HG03432 (cell line): ENCODE measurements around the gene SMAD3.
A peak's percentile ranks its signal among the peaks of the same experiment; 100 is the strongest.
"Not testable (repeated sequence)": the region's sequence is repeated elsewhere in the genome, so short reads cannot be mapped to it uniquely, and the experiment has no call there.

Experiments used
- ATAC-seq: cut with Tn5 transposase; IDR thresholded peaks from one replicate; pipeline ENCODE4 v1.9.1; 2021; ENCODE audit warnings: mild to moderate bottlenecking, moderate library complexity; ENCODE audit not compliant: unreplicated experiment

SMAD3 gene

GRCh38 chr15:67065531-67066005, at the start of gene SMAD3:
Gene SMAD3, plus strand, starts transcription at chr15:67065602. Its CDS starts 553 bp downstream, at chr15:67066155.
- peak; percentile 58 for ATAC-seq

DNA sequence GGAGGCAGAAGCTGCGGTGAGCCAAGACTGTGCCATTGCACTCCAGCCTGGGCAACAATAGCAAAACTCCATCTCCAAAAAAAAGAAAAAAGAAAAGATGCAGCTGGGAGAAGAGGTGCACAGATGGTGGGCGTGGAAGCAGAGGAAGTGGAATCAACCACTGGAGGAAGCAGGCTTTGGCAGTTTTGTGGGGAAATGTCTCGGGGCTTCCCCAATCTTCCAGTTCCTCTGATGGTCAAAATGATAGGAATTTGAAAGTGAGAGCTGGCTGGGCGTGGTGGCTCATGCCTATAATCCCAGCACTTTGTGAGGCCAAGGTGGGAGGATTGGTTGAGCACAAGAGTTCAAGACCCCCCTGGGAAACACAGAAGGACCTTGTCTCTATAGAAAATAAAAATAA, 48.1 kb upstream of the SMAD3 start:
- no peak for ATAC-seq

DNA sequence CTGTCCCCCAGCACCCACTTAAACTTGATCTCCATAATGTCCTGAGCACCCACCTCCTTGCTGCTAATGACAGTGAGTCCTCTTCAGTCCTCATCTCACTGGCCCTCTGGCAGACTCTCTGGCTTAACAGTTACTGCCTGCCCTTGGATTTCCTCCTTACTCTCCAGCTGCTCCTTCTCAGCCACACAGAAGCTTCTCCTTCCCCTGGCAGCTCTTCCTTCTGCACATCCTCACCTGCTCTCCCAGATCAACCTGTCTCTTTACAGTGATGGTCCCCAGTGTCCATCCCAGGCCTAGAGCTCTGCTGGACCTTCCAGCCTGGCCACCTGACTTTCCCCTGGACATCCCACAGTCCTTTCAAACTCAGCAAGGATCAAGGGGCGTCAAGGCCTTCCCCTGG, 47.4 kb upstream of the SMAD3 start:
- no peak for ATAC-seq

DNA sequence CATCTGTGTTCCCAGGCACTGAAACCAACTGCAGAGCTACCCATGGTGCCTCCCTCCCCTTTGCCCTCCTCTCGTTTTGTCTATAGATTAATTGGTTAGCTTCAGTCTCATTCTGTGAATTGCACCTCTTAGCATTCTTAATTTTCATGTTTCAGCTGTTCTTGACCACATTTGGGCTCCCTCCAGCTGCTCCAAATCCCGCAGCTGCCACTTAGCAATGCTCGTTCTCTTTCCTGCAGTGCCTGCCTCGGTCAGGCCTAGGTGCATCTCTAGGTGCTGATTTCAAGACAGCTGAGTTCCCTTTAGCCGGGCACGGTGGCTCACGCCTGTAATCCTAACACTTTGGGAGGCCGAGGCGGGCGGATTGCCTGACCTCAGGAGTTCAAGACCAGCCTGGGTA, 47.0 kb upstream of the SMAD3 start:
- ATAC-seq = no peak

DNA sequence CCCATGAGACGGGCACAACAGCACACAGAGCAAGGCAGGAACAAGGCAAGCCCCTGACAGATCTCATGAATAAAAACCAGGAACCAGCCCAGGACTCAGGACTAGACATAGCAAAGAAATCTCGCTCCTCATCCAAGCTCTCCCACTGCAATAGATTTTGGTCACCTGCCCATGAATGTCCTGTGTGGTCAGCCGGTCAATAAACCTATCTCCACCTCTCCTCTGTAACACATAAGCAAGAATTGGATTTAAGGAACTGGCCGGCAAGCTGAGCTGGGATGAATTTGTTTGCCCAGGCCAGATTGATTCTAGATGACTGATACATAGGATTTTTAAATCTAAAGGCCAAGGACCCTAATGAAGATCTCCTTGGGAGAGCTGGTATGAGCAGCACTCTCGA, 46.3 kb upstream of the SMAD3 start:
- no peak for ATAC-seq

DNA sequence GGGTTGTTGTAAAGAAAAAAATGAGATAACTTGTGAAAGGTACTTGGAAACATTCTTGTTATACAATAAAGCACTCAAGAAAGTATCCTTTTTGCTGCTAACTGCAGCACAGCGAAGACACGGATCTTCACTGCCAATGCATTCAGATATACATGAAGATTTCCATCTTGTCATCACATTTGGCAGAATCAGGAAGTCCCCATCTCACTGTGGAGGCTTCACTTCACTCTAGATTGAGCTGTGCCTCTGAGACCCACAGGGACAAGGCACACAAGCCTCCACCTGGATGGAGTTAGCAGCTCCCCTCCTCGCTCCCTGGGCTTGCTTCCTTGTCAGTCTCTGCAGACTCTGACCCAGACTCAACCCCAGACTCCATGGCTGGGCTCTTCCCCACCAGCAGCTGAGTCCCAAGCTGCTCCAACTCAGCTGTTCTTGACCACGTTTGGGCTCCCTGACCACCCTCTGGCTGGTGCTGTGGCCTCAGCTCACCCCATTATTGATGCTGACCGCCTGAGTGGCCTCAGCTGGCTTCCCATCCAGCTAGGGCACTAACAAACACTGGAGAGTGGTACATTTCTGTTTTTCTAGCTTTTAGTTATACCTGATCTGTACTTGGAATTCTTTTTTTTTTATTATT, 45.4 kb upstream of the SMAD3 start:
- no peak for ATAC-seq

- ATAC-seq = not testable (repeated sequence)
Observed at GRCh38 chr15:67020668-67021067, 44.7 kb upstream of the SMAD3 start.

- ATAC-seq = no peak
Observed at GRCh38 chr15:67021455-67021854, 43.9 kb upstream of the SMAD3 start.

GRCh38 chr15:67022587-67023105, 42.8 kb upstream of the SMAD3 start:
- no peak for ATAC-seq

GRCh38 chr15:67023517-67024313, 41.7 kb upstream of the SMAD3 start:
- ATAC-seq = no peak

DNA sequence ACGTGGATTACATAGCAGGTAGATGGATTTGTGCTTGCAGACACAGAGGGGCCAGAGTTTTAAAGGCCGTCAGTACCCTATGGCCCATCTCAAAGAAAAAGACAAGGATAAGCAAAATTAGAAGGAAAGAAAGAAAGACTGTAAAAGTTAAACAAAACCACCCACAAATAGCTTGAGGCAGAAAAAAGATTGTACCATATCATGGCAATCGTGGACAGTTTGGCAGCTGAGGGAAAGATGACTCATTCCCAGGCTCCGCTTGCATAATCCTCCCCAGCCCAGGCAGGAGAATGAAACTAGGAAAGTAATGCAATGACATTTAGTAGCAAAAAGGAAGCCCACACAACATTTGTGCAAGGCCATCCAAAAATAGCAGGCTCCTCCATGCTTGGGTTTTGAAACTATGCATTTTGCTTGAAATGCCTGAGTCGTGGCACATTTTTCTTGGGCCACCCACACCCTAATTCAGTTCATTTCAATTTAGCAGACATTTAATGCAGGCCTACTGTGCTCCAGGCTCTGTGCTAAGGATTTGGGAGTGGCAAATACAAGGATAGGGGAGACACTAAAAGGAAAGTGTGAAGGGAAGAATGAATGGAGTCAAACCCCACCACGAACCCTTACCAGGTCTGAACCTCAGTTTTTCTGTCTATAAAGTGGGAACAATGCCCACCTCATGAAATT, 40.9 kb upstream of the SMAD3 start:
- no peak for ATAC-seq

GRCh38 chr15:67024998-67025368, 40.4 kb upstream of the SMAD3 start:
- ATAC-seq = no peak

DNA sequence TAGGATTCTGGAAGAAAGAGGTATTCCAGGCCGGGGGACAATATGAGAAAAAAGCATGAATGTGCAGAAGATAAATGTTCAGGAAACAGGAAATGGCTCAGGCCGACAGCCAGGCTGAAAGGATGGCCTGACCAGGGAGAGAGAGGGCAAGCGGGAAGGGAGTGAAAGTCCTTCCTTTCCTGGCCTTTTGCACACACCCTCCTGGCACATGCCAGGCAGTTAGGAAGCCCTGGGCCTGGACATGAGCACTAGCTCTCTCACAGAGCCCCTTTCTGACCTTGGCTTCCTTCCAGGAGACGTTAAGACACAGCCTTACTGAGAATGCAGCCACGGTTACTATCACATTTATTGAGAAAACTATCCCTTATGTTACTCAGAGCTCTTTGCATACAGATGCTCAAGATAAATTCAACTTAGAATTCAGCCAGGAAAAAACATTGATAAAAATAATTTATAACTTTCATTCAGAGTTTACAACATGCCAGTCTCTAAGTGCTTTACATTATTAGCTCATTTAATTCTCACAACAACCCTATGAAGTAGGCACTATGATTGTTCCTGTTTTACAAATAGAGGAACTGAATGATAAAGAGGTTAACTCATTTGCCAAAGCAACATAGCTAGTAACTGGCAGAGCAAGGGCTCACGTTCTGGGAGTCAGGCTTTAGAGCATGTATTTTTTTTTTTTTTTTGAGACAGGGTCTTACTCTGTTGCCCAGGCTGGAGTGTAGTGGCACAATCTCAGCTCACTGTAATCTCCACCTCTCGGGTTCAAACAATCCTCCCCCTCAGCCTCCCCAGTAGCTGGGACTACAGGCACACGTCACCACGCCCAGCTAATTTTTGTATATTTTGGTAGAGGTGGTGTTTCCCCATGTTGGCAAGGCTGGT, 39.4 kb upstream of the SMAD3 start:
- ATAC-seq = no peak

- ATAC-seq = no peak
Observed at GRCh38 chr15:67026610-67026967, 38.8 kb upstream of the SMAD3 start.

DNA sequence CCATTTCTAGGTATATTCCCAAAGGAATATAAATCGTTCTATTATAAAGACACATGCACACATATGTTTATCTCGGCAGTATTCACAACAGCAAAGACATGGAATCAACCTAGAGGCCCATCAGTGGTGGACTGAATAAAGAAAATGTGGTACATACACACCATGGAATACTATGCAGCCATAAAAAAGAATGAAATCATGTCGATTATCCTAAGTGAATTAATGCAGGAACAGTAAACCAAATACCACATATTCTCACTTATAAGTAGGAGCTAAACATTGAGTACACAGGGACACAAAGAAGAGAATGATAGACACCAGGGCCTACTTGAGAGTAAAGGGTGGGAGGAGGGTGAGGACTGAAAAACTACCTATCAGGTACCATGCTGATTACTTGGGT, 37.0 kb upstream of the SMAD3 start:
- not testable (repeated sequence) for ATAC-seq

DNA sequence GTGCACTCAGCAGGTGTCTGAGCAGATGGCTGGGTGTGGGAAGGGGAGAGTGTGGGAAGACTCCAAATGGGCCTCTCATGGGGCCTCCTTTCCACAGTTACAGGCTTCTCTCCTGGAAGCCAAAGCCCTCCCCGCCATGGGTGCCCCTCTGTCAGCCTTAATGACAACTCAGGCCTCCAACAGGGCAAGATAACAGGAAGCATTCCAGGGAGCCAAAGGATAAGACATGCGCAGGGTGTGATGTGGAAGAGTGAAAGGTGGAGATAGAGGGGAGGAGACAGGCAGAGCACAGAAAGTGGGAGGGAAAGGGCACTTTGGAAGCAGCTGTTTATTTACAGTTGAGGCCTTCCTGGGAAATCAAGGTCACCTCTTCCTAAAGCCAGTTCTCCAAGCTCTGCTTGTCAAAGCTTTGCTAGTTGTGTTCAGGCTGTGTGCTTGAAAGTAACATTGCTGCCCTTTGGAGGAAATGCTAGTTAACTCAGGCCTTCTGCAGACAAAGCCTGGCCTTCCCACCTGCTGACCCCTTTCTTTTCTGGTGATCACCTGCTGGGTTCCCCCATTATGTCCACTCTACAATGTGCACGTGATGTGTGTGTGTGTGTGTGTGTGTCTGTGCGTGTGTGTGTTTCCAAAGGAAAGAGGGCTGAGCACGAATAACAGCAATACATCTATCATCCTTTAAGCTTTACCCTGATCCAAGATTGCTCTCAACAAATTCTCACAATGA, 35.2 kb upstream of the SMAD3 start:
- ATAC-seq = no peak

- no peak for ATAC-seq
Observed at GRCh38 chr15:67031331-67031730, 34.1 kb upstream of the SMAD3 start.

GRCh38 chr15:67032608-67033007, 32.8 kb upstream of the SMAD3 start:
- no peak for ATAC-seq

- no peak for ATAC-seq
Observed at GRCh38 chr15:67033012-67033411, 32.4 kb upstream of the SMAD3 start.

DNA sequence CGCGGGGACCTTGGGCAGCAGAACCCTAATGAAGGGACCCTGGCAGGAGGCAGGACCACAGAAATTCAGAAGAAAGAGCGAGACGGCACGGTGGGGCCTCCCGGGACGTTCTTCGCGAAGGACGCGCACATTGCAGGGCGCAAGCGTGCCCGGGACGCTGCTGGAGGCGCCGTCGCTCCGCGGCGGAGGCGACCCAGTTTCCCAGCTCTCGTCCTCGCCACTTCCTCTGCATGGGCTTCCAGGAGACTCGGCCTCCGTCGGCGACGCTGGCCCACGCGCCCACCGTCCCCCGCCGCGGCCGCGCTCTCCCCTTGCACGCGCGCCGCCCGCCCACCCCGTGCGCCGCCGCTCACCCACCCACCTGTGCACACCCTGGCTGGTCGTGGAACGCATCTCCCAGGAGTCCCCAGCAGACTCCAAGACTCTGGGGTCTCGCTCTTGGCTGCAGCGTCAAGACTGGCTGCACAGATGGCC, 31.8 kb upstream of the SMAD3 start:
- no peak for ATAC-seq
